ENCODE measurements around the gene DNAJC4.

DNA sequence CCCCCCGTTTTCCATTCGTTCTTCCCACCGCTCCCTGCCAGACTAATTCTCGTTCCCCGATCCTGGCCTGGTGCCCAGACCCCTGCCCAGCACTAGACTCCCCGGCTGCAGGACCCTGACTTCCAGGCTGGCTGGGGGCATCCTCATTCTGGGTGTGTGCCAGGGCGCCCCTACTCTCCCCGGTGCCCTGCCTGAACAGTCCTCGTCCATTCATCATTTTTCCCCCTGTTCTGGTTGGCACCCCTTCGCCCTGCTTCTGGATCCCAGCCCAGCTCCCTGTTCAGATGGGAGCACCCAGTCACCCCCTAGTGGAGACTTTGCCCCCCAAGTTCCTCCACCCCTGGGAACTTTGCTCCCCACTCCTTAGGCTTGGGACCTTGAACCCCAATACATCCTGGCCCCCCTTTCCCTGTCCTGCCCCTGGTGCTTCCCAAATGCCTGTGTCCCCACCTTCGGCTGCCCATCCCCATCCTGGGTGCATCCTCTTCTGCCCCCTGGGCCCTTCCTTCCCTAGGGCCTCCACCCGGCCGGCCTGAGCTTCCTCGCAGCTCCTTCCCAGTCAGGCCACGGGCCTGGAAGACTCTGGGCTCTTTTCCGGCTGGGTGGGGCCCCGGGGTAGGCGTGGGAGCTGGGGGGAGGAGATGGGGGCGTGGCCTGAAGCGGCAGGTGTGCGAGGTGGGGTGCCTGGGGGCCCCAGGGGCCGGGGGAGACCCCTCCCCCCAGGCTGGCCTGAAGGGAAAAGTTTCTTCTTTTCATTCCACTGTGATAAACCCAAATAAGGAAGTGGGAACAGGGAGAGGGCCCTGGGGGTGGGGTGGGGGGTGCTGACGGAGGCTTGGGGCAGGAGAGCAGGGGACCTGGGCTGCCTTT lies 21.9 kb downstream of the DNAJC4 start:
- TF ChIP-seq CTCF (IDR thresholded peaks at IDR 0.05): no peak
- no peak for TF ChIP-seq POLR2A (IDR thresholded peaks at IDR 0.05)
